SK-N-SH treated with all-trans-retinoic acid at 6 μM for 48 hours (cell line): ENCODE results near the gene ABCD1.

ENCODE experiments used
- ATAC-seq: fragments of 200-7000 bp; cut with Tn5 transposase; 3 replicates; pipeline ENCODE4 v1.9.1; 2020; ENCODE audit warnings: mild to moderate bottlenecking, moderate library complexity
- ARNTL ChIP-seq: fragments of 450-650 bp; formaldehyde crosslinking; IDR thresholded peaks from 2 replicates; pipeline ENCODE4 v1.5.0; 2020; ENCODE audit warnings: low read depth, mild to moderate bottlenecking, moderate library complexity, borderline replicate concordance
- BACH2 ChIP-seq: fragments of 250-450 bp; sonication (Bioruptor Pico); IDR thresholded peaks from 2 replicates; pipeline ENCODE4 v1.9.0; 2021; ENCODE audit warnings: mild to moderate bottlenecking, borderline replicate concordance
- ESRRG ChIP-seq: fragments of 250-450 bp; sonication (Bioruptor Pico); IDR thresholded peaks from 2 replicates; pipeline ENCODE4 v1.6.1; 2021; ENCODE audit warnings: mild to moderate bottlenecking
- GLIS3 ChIP-seq: fragments of 250-450 bp; sonication (Bioruptor Pico); IDR thresholded peaks from 2 replicates; pipeline ENCODE4 v1.5.0; 2020; ENCODE audit warnings: mild to moderate bottlenecking, moderate library complexity
- ISL1 ChIP-seq: fragments of 250-450 bp; sonication (Bioruptor Pico); IDR thresholded peaks from 2 replicates; pipeline ENCODE4 v2.1.2; 2022; ENCODE audit warnings: mild to moderate bottlenecking, moderate library complexity
- OSR1 ChIP-seq: fragments of 250-450 bp; sonication (Bioruptor Pico); IDR thresholded peaks from 2 replicates; pipeline ENCODE4 v1.8.0; 2022; ENCODE audit warnings: moderate library complexity, mild to moderate bottlenecking, inconsistent platforms
- PATZ1 ChIP-seq: fragments of 250-450 bp; sonication (Bioruptor Pico); IDR thresholded peaks from 2 replicates; pipeline ENCODE4 v1.8.0; 2020; ENCODE audit warnings: mild to moderate bottlenecking, moderate library complexity, borderline replicate concordance
- POU6F1 ChIP-seq: fragments of 250-450 bp; sonication (Bioruptor Pico); IDR thresholded peaks from 2 replicates; pipeline ENCODE4 v1.8.0; 2021; ENCODE audit warnings: low read depth, mild to moderate bottlenecking, moderate library complexity, borderline replicate concordance
- PPARA ChIP-seq: fragments of 250-450 bp; sonication (Bioruptor Pico); IDR thresholded peaks from 2 replicates; pipeline ENCODE4 v1.5.0; 2020; ENCODE audit warnings: mild to moderate bottlenecking, borderline replicate concordance
- RARB ChIP-seq: fragments of 250-450 bp; sonication (Bioruptor Pico); IDR thresholded peaks from 2 replicates; pipeline ENCODE4 v1.8.0; 2021; ENCODE audit warnings: mild to moderate bottlenecking, moderate library complexity
- SNAI2 ChIP-seq: fragments of 250-450 bp; sonication (Bioruptor Pico); IDR thresholded peaks from 2 replicates; pipeline ENCODE4 v1.5.0; 2020; ENCODE audit warnings: mild to moderate bottlenecking, moderate library complexity
- TCF4 ChIP-seq: fragments of 250-450 bp; sonication (Bioruptor Pico); IDR thresholded peaks from 2 replicates; pipeline ENCODE4 v1.8.0; 2021; ENCODE audit warnings: mild to moderate bottlenecking, moderate library complexity, borderline replicate concordance
- TOX ChIP-seq: fragments of 250-450 bp; sonication (Bioruptor Pico); IDR thresholded peaks from 2 replicates; pipeline ENCODE4 v1.8.0; 2021; ENCODE audit warnings: mild to moderate bottlenecking, moderate library complexity, borderline replicate concordance
- TSHZ2 ChIP-seq: fragments of 250-450 bp; sonication (Bioruptor Pico); IDR thresholded peaks from 2 replicates; pipeline ENCODE4 v1.5.0; 2020; ENCODE audit warnings: mild to moderate bottlenecking, moderate library complexity
- ZC3H10 ChIP-seq: fragments of 250-450 bp; sonication (Bioruptor Pico); IDR thresholded peaks from 2 replicates; pipeline ENCODE4 v1.5.1; 2021; ENCODE audit warnings: mild to moderate bottlenecking, moderate library complexity
- ZFP30 ChIP-seq: fragments of 450-650 bp; formaldehyde crosslinking; IDR thresholded peaks from 2 replicates; pipeline ENCODE4 v1.5.0; 2022; ENCODE audit warnings: mild to moderate bottlenecking, moderate library complexity
- ZNF565 ChIP-seq: fragments of 450-650 bp; formaldehyde crosslinking; conservative IDR thresholded peaks from 2 replicates; pipeline ENCODE4 v1.5.0; 2020; ENCODE audit warnings: low read depth, mild to moderate bottlenecking, moderate library complexity
- ZNF8 ChIP-seq: fragments of 450-650 bp; formaldehyde crosslinking; IDR thresholded peaks from 2 replicates; pipeline ENCODE4 v1.5.0; 2020; ENCODE audit warnings: mild to moderate bottlenecking, moderate library complexity

Gene ABCD1

GRCh38 chrX:153773218-153773611, 48.6 kb downstream of the ABCD1 start:
- ATAC-seq: no peak
- no peak for TF ChIP-seq TOX (CRISPR knock-in tag)
- no peak for TF ChIP-seq BACH2
- no peak for TF ChIP-seq TCF4
- no peak for TF ChIP-seq PPARA (CRISPR knock-in tag)
- TF ChIP-seq ZNF565 (CRISPR knock-in tag): no peak
- TF ChIP-seq POU6F1 (CRISPR knock-in tag): no peak
- TF ChIP-seq ZC3H10 (CRISPR knock-in tag): no peak
- no peak for TF ChIP-seq TSHZ2
- no peak for TF ChIP-seq ISL1
- no peak for TF ChIP-seq ZFP30 (CRISPR knock-in tag)
- TF ChIP-seq OSR1: no peak
- no peak for TF ChIP-seq ESRRG (CRISPR knock-in tag)
- no peak for TF ChIP-seq GLIS3
- TF ChIP-seq RARB: no peak
- TF ChIP-seq ARNTL (CRISPR knock-in tag): no peak
- TF ChIP-seq SNAI2: no peak
- TF ChIP-seq ZNF8 (CRISPR knock-in tag): no peak

GRCh38 chrX:153773741-153774575, 49.3 kb downstream of the ABCD1 start:
- ATAC-seq: no peak
- no peak for TF ChIP-seq PPARA (CRISPR knock-in tag)
- no peak for TF ChIP-seq ZNF8 (CRISPR knock-in tag)
- no peak for TF ChIP-seq ISL1
- TF ChIP-seq POU6F1 (CRISPR knock-in tag): no peak
- no peak for TF ChIP-seq ESRRG (CRISPR knock-in tag)
- no peak for TF ChIP-seq PATZ1 (CRISPR knock-in tag)

GRCh38 chrX:153774576-153775292, 50.1 kb downstream of the ABCD1 start:
- TF ChIP-seq ZNF8 (CRISPR knock-in tag): no peak
- TF ChIP-seq, all 23 proteins: peak for 0
- no peak for ATAC-seq
